DOHH2 (cell line): ENCODE measurements around the gene RNF217.

Source experiments
- CTCF ChIP-seq: fragments of 200-600 bp; sonication (generic); IDR thresholded peaks from one replicate; pipeline ENCODE4 v1.5.1; 2014; ENCODE audit warnings: antibody characterized with exemption, mild to moderate bottlenecking, low read depth, low read length; ENCODE audit not compliant: poor library complexity, severe bottlenecking
- EZH2phosphoT487 ChIP-seq: fragments of 200-600 bp; sonication (generic); IDR thresholded peaks from 2 replicates; pipeline ENCODE4 v1.6.1; 2017; ENCODE audit warnings: borderline replicate concordance, mild to moderate bottlenecking, antibody characterized with exemption, low read length, moderate library complexity, mixed read lengths

GRCh38 chr6:125014661-125014957 is 52.4 kb downstream of the RNF217 start:
- TF ChIP-seq CTCF (no peak), EZH2phosphoT487 (no peak)
